ENCODE data around the gene TLCD1. TPM values are rescaled to one million over a fixed set of nuclear protein-coding genes. Genes with fewer than 3 reads are reported as not detected.

Gene TLCD1
- total RNA-seq, 1 experiment from 2014 or later, result 19.4 TPM

- POLR2A ChIA-PET (ENCODE audit: unreplicated experiment), result interaction anchor here (0.6 to 1.2 kb wide), 5 partner anchors 17 to 151 kb away, joined by 4 to 17 read pairs (median 5); partner anchors contain the start of gene NEK8
- intact Hi-C loops (cut with micrococcal nuclease; ENCODE audit: unreplicated experiment), result loop anchor here (5.0 kb wide), 1 partner anchor 206 kb away; the partner anchor contains the start of gene PHF12
- H3K27me3 ChIP-seq (ENCODE audit: insufficient read depth, low read depth), result no peaks in the 10 kb centered on the region
- no TSS peak for BruUV-seq (replicated peaks)
- H3K9me3 ChIP-seq (ENCODE audit: insufficient read depth, low read depth), result no peaks in the 10 kb centered on the region
- no peaks in the 10 kb centered on the region for H3K9me2 ChIP-seq (ENCODE audit: insufficient read depth)
- TF ChIP-seq CTCF (conservative IDR thresholded peaks at IDR 0.05), result no peak
- TF ChIP-seq EZH2 (IDR thresholded peaks at IDR 0.05; ENCODE audit: low read depth), result no peak
- peaks cover 62% of the 10 kb centered on the region for H3K79me2 ChIP-seq (ENCODE audit: low read depth)
- peaks cover 83% of the 10 kb centered on the region for H3F3A ChIP-seq (ENCODE audit: insufficient read depth, low read depth)
- CTCF ChIA-PET, result interaction anchor here (1.2 to 2.7 kb wide), 2 partner anchors 17 to 19 kb away, joined by 5 to 47 read pairs; partner anchors contain the start of genes NEK8 and TLCD1
- no peak overlapping the region for H2AFZ ChIP-seq
- peaks cover 28% of the 10 kb centered on the region for H3K36me3 ChIP-seq (ENCODE audit: low read depth)
- peaks cover 36% of the 10 kb centered on the region for H4K20me1 ChIP-seq (ENCODE audit: insufficient read depth)
- peak; percentile 91 to 94 for DNase-seq
- peak overlapping the region; percentile 90 for H3K4me2 ChIP-seq
- H3K4me1 ChIP-seq (replicated peaks; ENCODE audit: insufficient read depth), result peaks cover 60% of the 10 kb centered on the region
- H3K27ac ChIP-seq, result peak overlapping the region; percentile 96
- H3K4me3 ChIP-seq, result peak overlapping the region; percentile 97
Measured at GRCh38 chr17:28745786-28746411, 19.9 kb upstream of the TLCD1 start.

- Histone ChIP-seq H2AFZ (no peak overlapping the region), H4K20me1 (ENCODE audit: insufficient read depth) (peaks cover 28% of the 10 kb centered on the region)
- TSS peak; percentile 61 for BruUV-seq (replicated peaks)
Measured at GRCh38 chr17:28744972-28745785, 19.1 kb upstream of the TLCD1 start.

More at GRCh38 chr17:28744972-28745785, 19.1 kb upstream of the TLCD1 start:
- Histone ChIP-seq H3K27ac (peak overlapping the region; percentile 96), H3K4me2 (peak overlapping the region; percentile 90), H3K27me3 (ENCODE audit: insufficient read depth, low read depth) (no peaks in the 10 kb centered on the region), H3K9me2 (ENCODE audit: insufficient read depth) (no peaks in the 10 kb centered on the region), H3K9me3 (ENCODE audit: insufficient read depth, low read depth) (no peaks in the 10 kb centered on the region), H3K36me3 (ENCODE audit: low read depth) (peaks cover 20% of the 10 kb centered on the region), H3K79me2 (ENCODE audit: low read depth) (peaks cover 55% of the 10 kb centered on the region), H3F3A (ENCODE audit: insufficient read depth, low read depth) (peaks cover 76% of the 10 kb centered on the region), H3K4me1 (replicated peaks; ENCODE audit: insufficient read depth) (peaks cover 55% of the 10 kb centered on the region), H3K4me3 (peak overlapping the region; percentile 97)
- ChIA-PET POLR2A (ENCODE audit: unreplicated experiment) (interaction anchor here (0.7 to 1.2 kb wide), 3 partner anchors 16 to 63 kb away, joined by 4 to 5 read pairs (median 5); partner anchors contain the start of gene NEK8), CTCF (interaction anchor here (2.7 kb wide), 1 partner anchor 18 kb away, joined by 47 read pairs; the partner anchor contains the start of gene TLCD1)
- DNase-seq, result no peak
- intact Hi-C loops (cut with micrococcal nuclease; ENCODE audit: unreplicated experiment), result loop anchor here (5.0 kb wide), 1 partner anchor 207 kb away; the partner anchor contains the start of gene PHF12
- TF ChIP-seq EZH2 (IDR thresholded peaks at IDR 0.05; ENCODE audit: low read depth) (no peak), CTCF (conservative IDR thresholded peaks at IDR 0.05) (no peak)

All from PC-9 (cell line).